ENCODE data around the gene ZPBP2. TPM values are rescaled to one million over a fixed set of nuclear protein-coding genes. Genes with fewer than 3 reads are reported as not detected.

The ZPBP2 gene
- polyA plus RNA-seq, 3 donors: not detected

GRCh38 chr17:39903158-39903884, 35.3 kb downstream of the ZPBP2 start:
- no peak for DNase-seq
- Histone ChIP-seq H3K27me3 (ENCODE audit: control insufficient read depth in 2 of 2, insufficient read depth in 2 of 2, low read length in 2 of 2) (no peaks in the 10 kb centered on the region), H3K9me3 (replicated peaks in 1 of 2; ENCODE audit: control insufficient read depth in 1 of 2, insufficient read depth in 1 of 2, low read length in 2 of 2) (no peaks in the 10 kb centered on the region), H3K36me3 (replicated peaks in 1 of 2; ENCODE audit: control insufficient read depth in 1 of 2, insufficient read depth in 2 of 2, low read length in 2 of 2) (no peaks in the 10 kb centered on the region), H2AFZ (ENCODE audit: insufficient read depth, low read depth, low read length, poor library complexity, severe bottlenecking) (no peak overlapping the region), H3K4me2 (replicated peaks; ENCODE audit: extremely low read depth, low read length, poor library complexity, severe bottlenecking) (no peak overlapping the region), H3K4me3 (replicated peaks in 1 of 3; ENCODE audit: low read depth in 2 of 3, low read length in 3 of 3) (no peak overlapping the region), H3K4me1 (ENCODE audit: control insufficient read depth in 1 of 2, insufficient read depth in 2 of 2, low read length in 2 of 2) (no peaks in the 10 kb centered on the region), H3K9ac (ENCODE audit: insufficient read depth, low read length, poor library complexity, severe bottlenecking) (no peak overlapping the region), H3K27ac (ENCODE audit: low read depth in 1 of 2, low read length in 2 of 2) (no peak overlapping the region), H3K79me2 (ENCODE audit: insufficient read depth, low read length) (no peaks in the 10 kb centered on the region), H4K20me1 (ENCODE audit: insufficient read depth, low read length) (no peaks in the 10 kb centered on the region)
- Mint-ChIP-seq H3K4me1 (peaks cover 4% of the 10 kb centered on the region), H3K9me3 (peaks cover 0 to 2% (median 0%) of the 10 kb centered on the region in 7 donors), H3K36me3 (peaks cover 0 to 3% of the 10 kb centered on the region in 2 donors), H3K27ac (no peak overlapping the region), H3K4me3 (no peak overlapping the region), H3K27me3 (ENCODE audit: low read depth in 3 of 3) (peaks cover 2 to 5% (median 4%) of the 10 kb centered on the region in 3 donors)
- intact Hi-C loops (cut with micrococcal nuclease): no loop called here
- 17% methylated on average over 1 of the region's 4 CpGs for WGBS (ENCODE audit: insufficient coverage)
- no peak for TF ChIP-seq CTCF (IDR thresholded peaks at IDR 0.05)

- Histone ChIP-seq H3K9me3 (replicated peaks in 1 of 2; ENCODE audit: control insufficient read depth in 1 of 2, insufficient read depth in 1 of 2, low read length in 2 of 2) (no peaks in the 10 kb centered on the region), H3K27ac (ENCODE audit: low read depth in 1 of 2, low read length in 2 of 2) (no peak overlapping the region), H3K79me2 (ENCODE audit: insufficient read depth, low read length) (no peaks in the 10 kb centered on the region), H3K27me3 (ENCODE audit: control insufficient read depth in 2 of 2, insufficient read depth in 2 of 2, low read length in 2 of 2) (no peaks in the 10 kb centered on the region), H3K9ac (ENCODE audit: insufficient read depth, low read length, poor library complexity, severe bottlenecking) (no peak overlapping the region), H3K4me3 (replicated peaks in 1 of 3; ENCODE audit: low read depth in 2 of 3, low read length in 3 of 3) (no peak overlapping the region), H3K4me2 (replicated peaks; ENCODE audit: extremely low read depth, low read length, poor library complexity, severe bottlenecking) (no peak overlapping the region), H3K36me3 (replicated peaks in 1 of 2; ENCODE audit: control insufficient read depth in 1 of 2, insufficient read depth in 2 of 2, low read length in 2 of 2) (no peaks in the 10 kb centered on the region), H4K20me1 (ENCODE audit: insufficient read depth, low read length) (no peaks in the 10 kb centered on the region), H2AFZ (ENCODE audit: insufficient read depth, low read depth, low read length, poor library complexity, severe bottlenecking) (no peak overlapping the region), H3K4me1 (ENCODE audit: control insufficient read depth in 1 of 2, insufficient read depth in 2 of 2, low read length in 2 of 2) (no peaks in the 10 kb centered on the region)
- Mint-ChIP-seq H3K27ac (no peak overlapping the region), H3K36me3 (peaks cover 0 to 5% of the 10 kb centered on the region in 2 donors), H3K4me1 (peaks cover 4% of the 10 kb centered on the region), H3K9me3 (no peaks in the 10 kb centered on the region), H3K4me3 (no peak overlapping the region), H3K27me3 (ENCODE audit: low read depth in 3 of 3) (peaks cover 1 to 4% (median 2%) of the 10 kb centered on the region in 3 donors)
- DNase-seq: no peak
- intact Hi-C loops (cut with micrococcal nuclease): no loop called here
- WGBS (ENCODE audit: insufficient coverage): 100% methylated on average over 3 of the region's 3 CpGs
- no peak for TF ChIP-seq CTCF (IDR thresholded peaks at IDR 0.05)
Measured at GRCh38 chr17:39904990-39905288, 36.9 kb downstream of the ZPBP2 start.

Data from CD14-positive monocyte (primary cell).